Skeletal muscle satellite cell (primary cell): ENCODE results near the gene RDH8. TPM values are rescaled to one million over a fixed set of nuclear protein-coding genes. Genes with fewer than 3 reads are reported as not detected.

ENCODE experiments used
- H3K27me3 ChIP-seq: 2 replicates; pipeline ENCODE4 v1.7.0; 2013; ENCODE audit warnings: low read length; ENCODE audit not compliant: control insufficient read depth, insufficient read depth
- H3K36me3 ChIP-seq: 2 replicates; pipeline ENCODE4 v1.7.0; 2013; ENCODE audit warnings: mild to moderate bottlenecking, control low read depth, low read length; ENCODE audit not compliant: insufficient read depth
- H3K4me1 ChIP-seq: 2 replicates; pipeline ENCODE4 v1.7.0; 2013; ENCODE audit warnings: low read length; ENCODE audit not compliant: control insufficient read depth, insufficient read depth
- H3K4me2 ChIP-seq: 2 replicates; pipeline ENCODE4 v1.7.0; 2013; ENCODE audit warnings: mild to moderate bottlenecking, low read length
- H3K4me3 ChIP-seq: 2 replicates; pipeline ENCODE4 v1.7.0; 2013; ENCODE audit warnings: low read length
- H3K9ac ChIP-seq: 2 replicates; pipeline ENCODE4 v1.7.0; 2013; ENCODE audit warnings: mild to moderate bottlenecking, low read depth, low read length, moderate library complexity
- H3K9me3 ChIP-seq: replicated peaks from 2 replicates; pipeline ENCODE4 v1.7.0; 2013; ENCODE audit warnings: mild to moderate bottlenecking, control low read depth, low read length
- total RNA-seq: library from RNA; depleted of rRNA; stranded (reverse); fragments of >200 nt; gene quantifications from 2 replicates; pipeline ENCODE4 v1.2.3, GENCODE V29; 2012; rRNA removed

RDH8 gene
- not detected in 2 replicates for total RNA-seq

- H3K4me2 ChIP-seq: no peak within 1 kb of the TSS
- peaks cover 39% of the 10 kb centered on the region for H3K27me3 ChIP-seq
- no peak within 1 kb of the TSS for H3K9ac ChIP-seq
- peaks cover 21% of the 10 kb centered on the region for H3K4me1 ChIP-seq
- no peaks in the 10 kb centered on the region for H3K9me3 ChIP-seq
- H3K4me3 ChIP-seq: no peak within 1 kb of the TSS
- no peaks in the 10 kb centered on the region for H3K36me3 ChIP-seq
Observed at GRCh38 chr19:10013316-10013715, at the start of gene RDH8. RDH8 (plus strand) TSS chr19:10013483; CDS start chr19:10013498, 15 bp downstream.

DNA sequence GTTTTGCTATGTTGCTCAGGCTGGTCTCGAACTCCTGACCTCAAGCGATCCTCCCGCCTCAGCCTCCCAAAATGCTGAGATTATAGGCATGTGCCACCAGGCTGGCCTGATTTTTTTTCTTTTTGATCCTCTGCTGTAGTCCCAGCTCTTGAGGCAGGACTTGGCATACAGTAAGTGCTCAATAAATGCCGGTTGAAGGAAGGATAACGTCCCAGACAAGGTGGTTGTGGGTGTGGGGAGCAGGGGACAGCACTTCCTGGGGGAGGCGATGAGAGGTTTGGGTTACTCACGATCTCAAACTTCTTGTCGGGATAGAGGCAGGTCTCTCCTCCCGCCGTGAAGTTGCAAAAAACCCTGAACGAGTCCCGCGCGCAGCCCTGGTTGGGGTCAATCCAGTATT, 47.3 kb upstream of the RDH8 start:
- no peaks in the 10 kb centered on the region for H3K27me3 ChIP-seq

GRCh38 chr19:9966448-9966847, 46.8 kb upstream of the RDH8 start:
- Histone ChIP-seq H3K4me3 (no peak overlapping the region), H3K9ac (no peak overlapping the region), H3K9me3 (no peaks in the 10 kb centered on the region), H3K4me2 (no peak overlapping the region), H3K4me1 (no peaks in the 10 kb centered on the region), H3K36me3 (no peaks in the 10 kb centered on the region), H3K27me3 (no peaks in the 10 kb centered on the region)

More for the DNA sequence above, 47.3 kb upstream of the RDH8 start:
- Histone ChIP-seq H3K4me1 (no peaks in the 10 kb centered on the region), H3K9me3 (no peaks in the 10 kb centered on the region), H3K4me3 (no peak overlapping the region), H3K4me2 (no peak overlapping the region), H3K36me3 (no peaks in the 10 kb centered on the region), H3K9ac (no peak overlapping the region)

DNA sequence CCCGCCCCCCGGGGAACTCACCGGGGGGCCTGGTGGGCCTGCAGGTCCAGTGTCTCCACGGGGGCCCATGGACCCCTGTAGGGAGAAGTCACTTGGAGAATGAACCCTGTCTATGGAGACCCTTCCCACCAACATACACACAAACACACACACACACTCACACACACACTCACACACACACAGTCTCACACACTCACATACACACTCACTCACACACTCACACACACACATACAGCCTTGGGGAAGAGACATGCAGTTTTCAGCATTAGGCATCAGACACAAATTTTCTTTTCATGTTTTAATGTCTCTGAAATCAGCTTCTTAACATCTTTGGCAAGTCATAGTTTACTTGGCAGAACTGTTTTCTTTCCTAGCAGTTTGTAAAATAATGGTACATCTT, 46.0 kb upstream of the RDH8 start:
- no peaks in the 10 kb centered on the region for H3K36me3 ChIP-seq
- no peak overlapping the region for H3K9ac ChIP-seq
- no peaks in the 10 kb centered on the region for H3K9me3 ChIP-seq
- no peaks in the 10 kb centered on the region for H3K4me1 ChIP-seq
- H3K4me2 ChIP-seq: no peak overlapping the region
- no peak overlapping the region for H3K4me3 ChIP-seq
- no peaks in the 10 kb centered on the region for H3K27me3 ChIP-seq

DNA sequence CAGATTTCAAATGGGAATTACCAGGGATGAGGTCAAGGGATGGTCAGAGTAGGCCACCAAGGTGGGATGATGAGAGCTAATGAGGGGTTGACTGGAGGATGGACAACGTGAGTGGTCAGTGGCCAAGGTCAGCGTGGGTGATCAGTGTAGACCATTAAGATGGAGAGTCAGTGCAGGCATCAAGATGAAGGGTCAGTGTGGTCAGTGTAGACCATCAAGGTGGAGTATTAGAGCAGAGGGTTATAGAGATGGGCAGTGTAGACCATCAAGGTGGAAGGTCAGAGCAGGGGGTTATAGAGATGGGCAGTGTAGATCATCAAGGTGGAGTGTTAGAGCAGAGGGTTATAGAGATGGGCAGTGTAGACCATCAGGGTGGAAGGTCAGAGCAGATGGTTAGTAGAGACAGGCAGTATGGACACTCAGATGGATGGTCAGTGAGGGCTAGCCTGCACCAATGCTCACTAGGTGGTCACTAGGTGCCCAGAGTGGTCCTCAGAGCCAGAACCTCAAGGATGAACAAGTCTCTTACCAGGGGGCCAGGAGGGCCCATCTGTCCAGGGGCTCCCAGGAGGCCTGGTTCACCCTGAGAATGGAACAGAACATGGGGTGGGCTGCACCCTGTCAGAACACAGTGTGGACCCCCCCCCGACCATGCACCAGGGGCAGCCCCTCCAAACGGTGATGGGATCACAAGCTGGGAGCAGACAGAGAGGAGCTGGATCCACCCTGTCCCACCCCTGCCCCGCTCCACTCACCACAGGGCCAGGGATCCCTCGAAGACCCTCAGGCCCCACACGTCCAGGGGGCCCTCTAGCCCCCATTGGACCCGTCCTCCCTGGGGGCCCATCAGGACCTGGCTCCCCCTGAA, 44.2 kb upstream of the RDH8 start:
- no peaks in the 10 kb centered on the region for H3K9me3 ChIP-seq
- no peak overlapping the region for H3K4me3 ChIP-seq
- no peaks in the 10 kb centered on the region for H3K4me1 ChIP-seq
- H3K27me3 ChIP-seq: no peaks in the 10 kb centered on the region
- no peak overlapping the region for H3K9ac ChIP-seq
- H3K36me3 ChIP-seq: no peaks in the 10 kb centered on the region
- H3K4me2 ChIP-seq: no peak overlapping the region

DNA sequence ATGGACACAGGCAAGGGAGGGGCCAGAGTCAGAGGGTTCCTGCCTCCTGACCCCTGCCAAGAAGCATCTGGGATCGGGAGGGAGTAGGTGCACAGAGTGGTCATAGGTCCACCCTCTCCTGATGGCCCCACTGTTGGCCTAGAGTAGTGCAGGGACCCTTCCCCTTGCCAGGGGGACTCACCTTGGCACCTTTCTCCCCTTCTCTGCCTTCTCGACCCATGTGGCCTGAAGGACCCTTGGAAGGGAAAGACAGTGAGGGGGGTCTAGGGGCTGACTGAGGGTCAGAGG, 43.7 kb upstream of the RDH8 start:
- Histone ChIP-seq H3K4me2 (no peak overlapping the region), H3K27me3 (no peaks in the 10 kb centered on the region), H3K4me3 (no peak overlapping the region), H3K9me3 (no peaks in the 10 kb centered on the region), H3K36me3 (no peaks in the 10 kb centered on the region), H3K4me1 (no peaks in the 10 kb centered on the region), H3K9ac (no peak overlapping the region)

GRCh38 chr19:9970481-9970880, 42.8 kb upstream of the RDH8 start:
- Histone ChIP-seq H3K4me3 (no peak overlapping the region), H3K36me3 (no peaks in the 10 kb centered on the region), H3K4me2 (no peak overlapping the region)

DNA sequence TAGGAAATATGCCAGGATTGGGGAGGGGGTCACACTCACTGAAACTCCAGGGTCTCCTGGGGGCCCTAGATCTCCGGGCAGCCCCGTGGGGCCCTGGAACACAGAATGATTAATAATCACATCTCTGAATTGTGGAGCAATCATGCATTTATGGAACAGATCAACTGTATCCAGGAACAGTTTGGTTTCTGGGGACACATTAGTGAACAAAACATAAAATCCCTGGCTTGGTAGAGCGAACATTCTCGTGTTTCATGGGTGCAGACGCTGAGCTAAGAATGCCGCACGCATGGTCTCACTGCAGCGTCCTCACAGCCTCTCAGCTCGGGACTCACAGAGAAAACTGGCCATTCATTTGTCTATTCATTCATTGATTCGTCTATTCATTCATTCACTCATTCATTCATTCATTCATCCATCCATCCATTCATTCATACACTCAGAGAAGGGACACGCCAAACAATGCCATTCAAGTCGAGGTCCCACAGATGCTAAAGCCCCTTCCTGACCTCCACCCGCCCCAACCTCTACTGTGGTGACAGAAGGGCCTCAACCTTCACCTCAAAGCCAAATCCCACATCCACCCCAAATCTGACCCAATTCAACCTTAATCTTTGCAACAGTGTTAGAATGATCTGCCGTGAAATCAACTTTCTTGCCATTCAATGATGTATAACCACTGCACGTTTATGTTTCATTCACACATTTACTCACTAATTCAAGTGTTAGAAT, 42.0 kb upstream of the RDH8 start:
- Histone ChIP-seq H3K36me3 (no peaks in the 10 kb centered on the region), H3K4me3 (no peak overlapping the region), H3K4me2 (no peak overlapping the region), H3K4me1 (no peaks in the 10 kb centered on the region), H3K27me3 (no peaks in the 10 kb centered on the region), H3K9me3 (no peaks in the 10 kb centered on the region), H3K9ac (no peak overlapping the region)

More at GRCh38 chr19:9970481-9970880, 42.8 kb upstream of the RDH8 start:
- no peaks in the 10 kb centered on the region for H3K9me3 ChIP-seq
- H3K4me1 ChIP-seq: no peaks in the 10 kb centered on the region
- no peak overlapping the region for H3K9ac ChIP-seq
- no peaks in the 10 kb centered on the region for H3K27me3 ChIP-seq

- H3K36me3 ChIP-seq: no peaks in the 10 kb centered on the region
- H3K4me3 ChIP-seq: no peak overlapping the region
- no peaks in the 10 kb centered on the region for H3K9me3 ChIP-seq
- no peaks in the 10 kb centered on the region for H3K4me1 ChIP-seq
- no peak overlapping the region for H3K9ac ChIP-seq
- H3K4me2 ChIP-seq: no peak overlapping the region
- no peaks in the 10 kb centered on the region for H3K27me3 ChIP-seq
Observed at GRCh38 chr19:9972103-9972502, 41.2 kb upstream of the RDH8 start.

- H3K36me3 ChIP-seq: no peaks in the 10 kb centered on the region
Observed at GRCh38 chr19:9981406-9982260, 31.6 kb upstream of the RDH8 start.

DNA sequence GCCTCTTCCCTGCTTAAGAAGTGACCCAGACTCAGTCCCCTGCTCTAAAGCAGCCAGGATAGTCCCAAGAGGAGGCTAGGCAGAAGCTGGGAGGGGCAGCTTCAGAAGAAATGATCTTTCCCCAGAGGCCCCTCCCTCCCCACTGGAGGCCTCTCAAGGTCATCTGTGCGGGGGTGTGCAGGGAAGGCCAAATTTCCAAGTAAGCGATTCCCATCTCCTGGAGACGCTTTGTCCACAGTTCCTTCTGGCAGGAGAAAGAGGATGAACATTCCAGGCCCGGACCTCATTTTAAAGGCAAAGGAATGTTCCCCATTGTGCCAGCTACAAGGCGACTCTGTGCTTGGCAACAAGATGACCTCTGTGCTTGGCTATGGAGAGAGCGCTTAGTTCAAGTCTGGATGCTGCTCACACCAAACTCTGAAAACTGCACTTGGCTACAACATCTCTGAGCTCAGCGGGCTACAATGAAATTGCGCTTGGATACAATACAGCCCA, 26.4 kb upstream of the RDH8 start:
- Histone ChIP-seq H3K4me1 (no peaks in the 10 kb centered on the region), H3K9me3 (no peaks in the 10 kb centered on the region), H3K4me3 (no peak overlapping the region), H3K27me3 (no peaks in the 10 kb centered on the region), H3K36me3 (no peaks in the 10 kb centered on the region), H3K4me2 (no peak overlapping the region), H3K9ac (no peak overlapping the region)

More at GRCh38 chr19:9981406-9982260, 31.6 kb upstream of the RDH8 start:
- Histone ChIP-seq H3K4me3 (no peak overlapping the region), H3K4me1 (no peaks in the 10 kb centered on the region), H3K9ac (no peak overlapping the region), H3K4me2 (no peak overlapping the region), H3K27me3 (no peaks in the 10 kb centered on the region), H3K9me3 (no peaks in the 10 kb centered on the region)
